HCT116 (cell line): ENCODE results near the gene SLC24A3. TPM values are rescaled to one million over a fixed set of nuclear protein-coding genes. Genes with fewer than 3 reads are reported as not detected.

Source experiments
- ATAC-seq: fragments of 200-7000 bp; cut with Tn5 transposase; 2 replicates; pipeline ENCODE4 v1.9.1; 2020; ENCODE audit warnings: mild to moderate bottlenecking, moderate library complexity
- BruUV-seq: library from RNA; stranded (reverse); fragments of 400-500 nt; replicated peaks from 2 replicates; lab custom pipeline; 2021; lab: Mats Ljungman, UMichigan
- CTCF ChIA-PET: fragments of 300-600 bp; sonication (Branson Sonifier 250); formaldehyde crosslinking; loops from one replicate; lab custom pipeline; 2021; ENCODE audit warnings: antibody characterized with exemption; lab: Charles Lee
- POLR2A ChIA-PET: fragments of 300-600, 350-600 bp; sonication (Branson Sonifier 250); formaldehyde crosslinking; loops from one replicate; lab custom pipeline; 2021; ENCODE audit warnings: antibody characterized with exemption; lab: Charles Lee
- RAD21 ChIA-PET, 2 experiments: fragments of 300-600 bp; sonication (Branson Sonifier 250); formaldehyde crosslinking; loops; one replicate each; lab custom pipeline; 2023; ENCODE audit warnings: low total read pairs in 2 of 2; ENCODE audit not compliant: uncharacterized antibody in 2 of 2, unreplicated experiment in 2 of 2, low non-redundant PET in 1 of 2; lab: Charles Lee
- DNase-seq: peaks from one replicate; pipeline ENCODE4 v3.0.0-alpha.2; 2010; ENCODE audit warnings: low read depth, low spot score
- H2AFZ ChIP-seq: fragments of 200-600 bp; shearing (Covaris generic), sonication (generic); 2 replicates; pipeline ENCODE4 v1.6.1; 2017; ENCODE audit warnings: low read depth, mixed run types, mixed read lengths, antibody characterized with exemption, low read length; ENCODE audit not compliant: poor library complexity, severe bottlenecking
- H3K27ac ChIP-seq: 2 replicates; pipeline ENCODE4 v1.5.1; 2012; ENCODE audit warnings: low read depth, low read length
- H3K27me3 ChIP-seq: fragments of 200-600 bp; sonication (generic); 2 replicates; pipeline ENCODE4 v1.6.1; 2016; ENCODE audit warnings: mixed run types, low read length, mixed read lengths; ENCODE audit not compliant: insufficient read depth
- H3K36me3 ChIP-seq, 2 experiments: fragments of 200-500 bp in 1 of 2; fragments of 200-600 bp in 1 of 2; sonication (Bioruptor generic) in 1 of 2; sonication (generic) in 1 of 2; 2 replicates each; pipeline versions ENCODE4 v1.5.1 to v1.6.1; 2014 to 2016; ENCODE audit warnings: low read length in 2 of 2, inconsistent platforms in 1 of 2, mixed read lengths in 1 of 2, mixed run types in 1 of 2; ENCODE audit not compliant: insufficient read depth in 2 of 2, control insufficient read depth in 1 of 2
- H3K4me1 ChIP-seq, 2 experiments: fragments of 200-600 bp in 1 of 2; sonication (generic) in 1 of 2; 2 replicates each; pipeline versions ENCODE4 v1.5.1 to v1.6.1; 2012 to 2017; ENCODE audit warnings: low read length in 2 of 2, inconsistent platforms in 1 of 2, mild to moderate bottlenecking in 1 of 2, mixed read lengths in 1 of 2, mixed run types in 1 of 2, moderate library complexity in 1 of 2; ENCODE audit not compliant: insufficient read depth in 2 of 2, control insufficient read depth in 1 of 2
- H3K4me2 ChIP-seq: fragments of 200-600 bp; sonication (generic); 2 replicates; pipeline ENCODE4 v1.6.1; 2017; ENCODE audit warnings: mixed run types, low read length, mixed read lengths
- H3K4me3 ChIP-seq, 2 experiments: fragments of 200-600 bp in 1 of 2; sonication (generic) in 1 of 2; replicated peaks in 1 of 2; 2 replicates each; pipeline ENCODE4 v1.5.1; 2011 to 2016; ENCODE audit warnings: low read length in 2 of 2, control low read depth in 1 of 2, low read depth in 1 of 2, mild to moderate bottlenecking in 1 of 2, mixed read lengths in 1 of 2, mixed run types in 1 of 2
- H3K79me2 ChIP-seq: fragments of 200-600 bp; sonication (generic); 2 replicates; pipeline ENCODE4 v1.6.1; 2017; ENCODE audit warnings: mild to moderate bottlenecking, mixed run types, low read length, moderate library complexity, mixed read lengths; ENCODE audit not compliant: insufficient read depth
- H3K9ac ChIP-seq: fragments of 200-600 bp; sonication (generic); 2 replicates; pipeline ENCODE4 v1.6.1; 2016; ENCODE audit warnings: low read length, mixed read lengths
- H3K9me2 ChIP-seq: fragments of 200-600 bp; sonication (generic), shearing (Covaris generic); 2 replicates; pipeline ENCODE4 v1.6.1; 2017; ENCODE audit warnings: mixed run types, mild to moderate bottlenecking, moderate library complexity; ENCODE audit not compliant: insufficient read depth
- H3K9me3 ChIP-seq, 2 experiments: fragments of 200-500 bp in 1 of 2; fragments of 200-600 bp in 1 of 2; sonication (Bioruptor generic) in 1 of 2; sonication (generic) in 1 of 2; 2 replicates each; pipeline ENCODE4 v1.6.1; 2014 to 2017; ENCODE audit warnings: low read length in 2 of 2, mixed read lengths in 2 of 2, inconsistent platforms in 1 of 2, low read depth in 1 of 2, mild to moderate bottlenecking in 1 of 2, mixed run types in 1 of 2, moderate library complexity in 1 of 2; ENCODE audit not compliant: control insufficient read depth in 1 of 2, insufficient read depth in 1 of 2
- H4K20me1 ChIP-seq: fragments of 200-600 bp; sonication (generic), shearing (Covaris generic); 2 replicates; pipeline ENCODE4 v1.6.1; 2017; ENCODE audit warnings: mixed run types, mild to moderate bottlenecking, moderate library complexity; ENCODE audit not compliant: insufficient read depth
- EGR1 ChIP-seq: IDR thresholded peaks from 2 replicates; pipeline ENCODE4 v1.6.1; 2012; ENCODE audit warnings: low read depth
- EZH2 ChIP-seq: fragments of 200-600 bp; sonication (generic); IDR thresholded peaks from 2 replicates; pipeline ENCODE4 v1.6.1; 2017; ENCODE audit warnings: antibody characterized with exemption, mixed run types
- EZH2phosphoT487 ChIP-seq: fragments of 200-600 bp; IDR thresholded peaks from 2 replicates; pipeline ENCODE4 v1.6.1; 2018; ENCODE audit warnings: antibody characterized with exemption, borderline replicate concordance
- SRF ChIP-seq: IDR thresholded peaks from 2 replicates; pipeline ENCODE4 v1.6.1; 2012; ENCODE audit warnings: low read depth
- intact Hi-C: fragments of 100-400 bp; cut with micrococcal nuclease; formaldehyde crosslinking; loops from 2 replicates; pipeline ENCODE4 v1.10.0; 2022
- total RNA-seq: library from RNA; stranded (reverse); gene quantifications from one replicate; pipeline ENCODE4 v1.2.1, GENCODE V29; 2021; ENCODE audit not compliant: unreplicated experiment
- TF ChIP-seq, protein P1 (sequence below): IDR thresholded peaks from 2 replicates; pipeline ENCODE4 v1.6.1; 2012
- TF ChIP-seq, protein P2 (sequence below), 3 experiments: fragments of 200-600 bp in 1 of 3; sonication (generic) in 1 of 3; IDR thresholded peaks in 2 of 3; conservative IDR thresholded peaks in 1 of 3; 2 replicates each; pipeline ENCODE4 v1.5.1; 2012 to 2017; ENCODE audit warnings: low read depth in 2 of 3, low read length in 2 of 3, antibody characterized with exemption in 1 of 3, borderline replicate concordance in 1 of 3, control low read depth in 1 of 3, mild to moderate bottlenecking in 1 of 3, mixed read lengths in 1 of 3, mixed run types in 1 of 3, moderate library complexity in 1 of 3; ENCODE audit not compliant: insufficient read depth in 1 of 3

Gene SLC24A3
- total RNA-seq, 1 experiment from 2014 or later = not detected

- no peaks in the 10 kb centered on the region for H3K79me2 ChIP-seq
- peaks cover 0 to 5% of the 10 kb centered on the region in 2 experiments; a peak in 2 of 4 replicates for H3K9me3 ChIP-seq
- DNase-seq (no peak), ATAC-seq (no peak)
- no peak overlapping the region for H3K4me2 ChIP-seq
- POLR2A ChIA-PET = no interaction called here
- no peaks in the 10 kb centered on the region for H3K9me2 ChIP-seq
- RAD21 ChIA-PET = no interaction called here
- H3K4me1 ChIP-seq = no peaks in the 10 kb centered on the region
- no peak overlapping the region for H2AFZ ChIP-seq
- H3K9ac ChIP-seq = no peak overlapping the region
- H3K27ac ChIP-seq = no peak overlapping the region
- no peaks in the 10 kb centered on the region for H3K27me3 ChIP-seq
- no peaks in the 10 kb centered on the region for H3K36me3 ChIP-seq
- CTCF ChIA-PET = no interaction called here
- TF ChIP-seq SRF (no peak), EGR1 (no peak)
- TF ChIP-seq, protein P1, sequence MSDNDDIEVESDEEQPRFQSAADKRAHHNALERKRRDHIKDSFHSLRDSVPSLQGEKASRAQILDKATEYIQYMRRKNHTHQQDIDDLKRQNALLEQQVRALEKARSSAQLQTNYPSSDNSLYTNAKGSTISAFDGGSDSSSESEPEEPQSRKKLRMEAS = no peak
- TF ChIP-seq, protein P2, sequence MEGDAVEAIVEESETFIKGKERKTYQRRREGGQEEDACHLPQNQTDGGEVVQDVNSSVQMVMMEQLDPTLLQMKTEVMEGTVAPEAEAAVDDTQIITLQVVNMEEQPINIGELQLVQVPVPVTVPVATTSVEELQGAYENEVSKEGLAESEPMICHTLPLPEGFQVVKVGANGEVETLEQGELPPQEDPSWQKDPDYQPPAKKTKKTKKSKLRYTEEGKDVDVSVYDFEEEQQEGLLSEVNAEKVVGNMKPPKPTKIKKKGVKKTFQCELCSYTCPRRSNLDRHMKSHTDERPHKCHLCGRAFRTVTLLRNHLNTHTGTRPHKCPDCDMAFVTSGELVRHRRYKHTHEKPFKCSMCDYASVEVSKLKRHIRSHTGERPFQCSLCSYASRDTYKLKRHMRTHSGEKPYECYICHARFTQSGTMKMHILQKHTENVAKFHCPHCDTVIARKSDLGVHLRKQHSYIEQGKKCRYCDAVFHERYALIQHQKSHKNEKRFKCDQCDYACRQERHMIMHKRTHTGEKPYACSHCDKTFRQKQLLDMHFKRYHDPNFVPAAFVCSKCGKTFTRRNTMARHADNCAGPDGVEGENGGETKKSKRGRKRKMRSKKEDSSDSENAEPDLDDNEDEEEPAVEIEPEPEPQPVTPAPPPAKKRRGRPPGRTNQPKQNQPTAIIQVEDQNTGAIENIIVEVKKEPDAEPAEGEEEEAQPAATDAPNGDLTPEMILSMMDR (IDR thresholded peaks at IDR 0.05 in 2 of 3, conservative IDR thresholded peaks at IDR 0.05 in 1 of 3; ENCODE audit: borderline replicate concordance in 1 of 3, insufficient read depth in 1 of 3, low read depth in 2 of 3, low read length in 2 of 3) = no peak
- no TSS peak for BruUV-seq
- H4K20me1 ChIP-seq = no peaks in the 10 kb centered on the region
- no peak overlapping the region for H3K4me3 ChIP-seq
- intact Hi-C loops = no loop called here
Observed at GRCh38 chr20:19271879-19272651, 59.6 kb downstream of the SLC24A3 start.

DNA sequence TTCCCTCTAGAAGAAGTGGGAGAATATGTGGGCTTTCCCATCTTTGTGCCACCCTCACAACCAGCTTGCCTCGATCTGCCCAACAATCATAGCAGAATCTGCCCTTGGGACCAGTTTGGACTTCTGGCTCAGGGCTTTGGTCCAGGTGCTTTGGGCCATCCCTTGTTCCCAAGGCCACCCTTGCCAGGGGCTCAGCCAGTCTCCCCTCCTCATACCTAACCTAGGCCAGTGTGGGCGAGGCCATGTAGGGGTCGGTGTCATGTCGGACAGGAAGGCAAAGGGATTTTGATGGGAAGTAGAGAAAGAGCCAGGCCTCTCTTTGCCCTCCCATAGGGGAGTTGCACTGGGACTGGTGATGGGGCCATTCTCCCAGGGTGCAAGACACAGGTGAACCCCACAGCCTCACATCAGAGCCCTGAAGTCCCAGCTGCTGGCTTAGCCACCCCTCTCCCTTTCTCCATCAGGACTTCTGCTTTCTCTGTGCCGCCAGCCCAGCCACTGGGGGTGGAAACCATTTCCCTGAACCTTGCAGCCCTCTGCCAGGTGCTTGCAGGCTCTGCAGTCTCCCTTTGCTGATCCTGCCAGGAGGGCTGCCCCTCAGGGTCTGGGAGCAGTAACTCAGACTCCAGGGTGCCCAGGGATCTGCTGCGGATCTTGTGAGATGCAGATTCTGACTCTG lies 60.7 kb downstream of the SLC24A3 start:
- intact Hi-C loops = no loop called here
- Histone ChIP-seq H3K9me3 (peaks cover 0 to 5% of the 10 kb centered on the region in 2 experiments; a peak in 2 of 4 replicates), H3K4me1 (no peaks in the 10 kb centered on the region), H3K4me2 (no peak overlapping the region), H3K27ac (no peak overlapping the region), H3K4me3 (no peak overlapping the region), H3K79me2 (no peaks in the 10 kb centered on the region), H2AFZ (no peak overlapping the region), H3K27me3 (no peaks in the 10 kb centered on the region), H3K9me2 (no peaks in the 10 kb centered on the region), H3K36me3 (no peaks in the 10 kb centered on the region), H4K20me1 (no peaks in the 10 kb centered on the region), H3K9ac (no peak overlapping the region)
- no TSS peak for BruUV-seq
- POLR2A ChIA-PET = no interaction called here
- DNase-seq (no peak), ATAC-seq (no peak)
- TF ChIP-seq EZH2 = no peak
- TF ChIP-seq EZH2phosphoT487 = no peak
- TF ChIP-seq EGR1 = no peak
- CTCF ChIA-PET = no interaction called here
- RAD21 ChIA-PET = no interaction called here
